ENCODE data around the gene STYXL1.

The STYXL1 gene

DNA sequence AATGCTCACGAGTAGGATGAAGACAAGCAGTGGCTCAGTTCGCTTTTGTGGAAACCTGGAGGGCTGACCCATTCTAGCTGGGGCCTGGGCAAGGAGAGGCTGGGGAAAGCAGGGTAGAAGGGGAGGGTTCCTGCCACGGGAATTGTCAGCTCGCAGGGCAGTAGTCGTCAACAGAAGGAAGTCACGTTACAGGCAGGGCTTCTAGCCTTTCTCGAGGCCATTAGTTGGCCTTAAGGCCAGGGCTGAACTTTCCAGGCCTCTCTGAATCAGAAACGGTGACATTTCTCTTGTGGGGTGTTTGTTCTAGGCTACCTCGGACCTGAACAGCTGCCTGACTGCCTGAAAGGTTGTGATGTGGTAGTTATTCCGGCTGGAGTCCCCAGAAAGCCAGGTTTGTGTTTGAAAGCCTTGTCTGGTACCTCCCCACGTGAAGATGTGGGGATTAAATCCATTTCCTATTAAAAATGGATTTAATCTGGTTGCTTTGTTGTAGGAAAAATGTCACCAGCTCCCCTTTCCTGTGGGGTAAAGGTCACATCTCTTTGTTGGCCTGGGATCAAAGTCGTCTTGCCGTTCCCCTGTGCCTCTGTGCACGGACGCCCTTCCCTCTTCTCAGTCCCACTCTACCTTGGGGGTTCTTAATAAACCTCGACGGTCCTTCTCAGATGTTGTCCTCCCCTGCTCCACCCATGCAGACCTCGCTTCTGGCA is 9.5 kb upstream of the STYXL1 start:
- TF ChIP-seq SIN3A (IDR thresholded peaks at IDR 0.05; ENCODE audit: borderline replicate concordance, insufficient read depth, low read length): no peak
- TF ChIP-seq POLR2AphosphoS5 (IDR thresholded peaks at IDR 0.05; ENCODE audit: low read depth, low read length): no peak
- no peak for TF ChIP-seq FOXP2 (optimal IDR thresholded peaks at IDR 0.05; ENCODE audit: borderline replicate concordance, extremely low read depth, extremely low read length, insufficient read depth)
- TF ChIP-seq, protein P1, sequence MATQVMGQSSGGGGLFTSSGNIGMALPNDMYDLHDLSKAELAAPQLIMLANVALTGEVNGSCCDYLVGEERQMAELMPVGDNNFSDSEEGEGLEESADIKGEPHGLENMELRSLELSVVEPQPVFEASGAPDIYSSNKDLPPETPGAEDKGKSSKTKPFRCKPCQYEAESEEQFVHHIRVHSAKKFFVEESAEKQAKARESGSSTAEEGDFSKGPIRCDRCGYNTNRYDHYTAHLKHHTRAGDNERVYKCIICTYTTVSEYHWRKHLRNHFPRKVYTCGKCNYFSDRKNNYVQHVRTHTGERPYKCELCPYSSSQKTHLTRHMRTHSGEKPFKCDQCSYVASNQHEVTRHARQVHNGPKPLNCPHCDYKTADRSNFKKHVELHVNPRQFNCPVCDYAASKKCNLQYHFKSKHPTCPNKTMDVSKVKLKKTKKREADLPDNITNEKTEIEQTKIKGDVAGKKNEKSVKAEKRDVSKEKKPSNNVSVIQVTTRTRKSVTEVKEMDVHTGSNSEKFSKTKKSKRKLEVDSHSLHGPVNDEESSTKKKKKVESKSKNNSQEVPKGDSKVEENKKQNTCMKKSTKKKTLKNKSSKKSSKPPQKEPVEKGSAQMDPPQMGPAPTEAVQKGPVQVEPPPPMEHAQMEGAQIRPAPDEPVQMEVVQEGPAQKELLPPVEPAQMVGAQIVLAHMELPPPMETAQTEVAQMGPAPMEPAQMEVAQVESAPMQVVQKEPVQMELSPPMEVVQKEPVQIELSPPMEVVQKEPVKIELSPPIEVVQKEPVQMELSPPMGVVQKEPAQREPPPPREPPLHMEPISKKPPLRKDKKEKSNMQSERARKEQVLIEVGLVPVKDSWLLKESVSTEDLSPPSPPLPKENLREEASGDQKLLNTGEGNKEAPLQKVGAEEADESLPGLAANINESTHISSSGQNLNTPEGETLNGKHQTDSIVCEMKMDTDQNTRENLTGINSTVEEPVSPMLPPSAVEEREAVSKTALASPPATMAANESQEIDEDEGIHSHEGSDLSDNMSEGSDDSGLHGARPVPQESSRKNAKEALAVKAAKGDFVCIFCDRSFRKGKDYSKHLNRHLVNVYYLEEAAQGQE (IDR thresholded peaks at IDR 0.05; ENCODE audit: insufficient read depth in 1 of 2, low read depth in 2 of 2, low read length in 2 of 2): no peak
- TF ChIP-seq TAF1 (IDR thresholded peaks at IDR 0.05; ENCODE audit: borderline replicate concordance, insufficient read depth, low read length): no peak

DNA sequence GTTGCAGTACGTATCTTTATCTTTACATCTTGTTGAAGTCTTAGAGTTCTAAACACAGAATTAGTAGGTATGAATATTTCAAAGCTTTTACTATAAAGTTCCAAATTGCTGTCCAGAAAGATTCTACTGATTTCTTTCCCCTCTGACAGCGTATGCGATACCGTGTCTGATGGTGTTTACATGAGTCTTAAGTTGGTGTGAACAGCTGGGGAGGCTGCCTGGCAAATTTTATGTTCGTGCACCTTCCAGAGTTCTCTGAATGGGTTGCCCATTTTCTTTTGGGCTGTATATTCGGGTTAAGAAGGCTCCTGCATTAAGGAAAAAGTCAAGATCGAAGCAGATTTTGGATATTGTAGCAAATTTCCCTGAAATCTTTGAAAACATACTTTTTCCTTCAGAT is 8.4 kb upstream of the STYXL1 start:
- TF ChIP-seq TAF1 (IDR thresholded peaks at IDR 0.05; ENCODE audit: borderline replicate concordance, insufficient read depth, low read length) (no peak), POLR2AphosphoS5 (IDR thresholded peaks at IDR 0.05; ENCODE audit: low read depth, low read length) (no peak), SIN3A (IDR thresholded peaks at IDR 0.05; ENCODE audit: borderline replicate concordance, insufficient read depth, low read length) (no peak)
- TF ChIP-seq, protein P1 (IDR thresholded peaks at IDR 0.05; ENCODE audit: insufficient read depth in 1 of 2, low read depth in 2 of 2, low read length in 2 of 2): no peak

DNA sequence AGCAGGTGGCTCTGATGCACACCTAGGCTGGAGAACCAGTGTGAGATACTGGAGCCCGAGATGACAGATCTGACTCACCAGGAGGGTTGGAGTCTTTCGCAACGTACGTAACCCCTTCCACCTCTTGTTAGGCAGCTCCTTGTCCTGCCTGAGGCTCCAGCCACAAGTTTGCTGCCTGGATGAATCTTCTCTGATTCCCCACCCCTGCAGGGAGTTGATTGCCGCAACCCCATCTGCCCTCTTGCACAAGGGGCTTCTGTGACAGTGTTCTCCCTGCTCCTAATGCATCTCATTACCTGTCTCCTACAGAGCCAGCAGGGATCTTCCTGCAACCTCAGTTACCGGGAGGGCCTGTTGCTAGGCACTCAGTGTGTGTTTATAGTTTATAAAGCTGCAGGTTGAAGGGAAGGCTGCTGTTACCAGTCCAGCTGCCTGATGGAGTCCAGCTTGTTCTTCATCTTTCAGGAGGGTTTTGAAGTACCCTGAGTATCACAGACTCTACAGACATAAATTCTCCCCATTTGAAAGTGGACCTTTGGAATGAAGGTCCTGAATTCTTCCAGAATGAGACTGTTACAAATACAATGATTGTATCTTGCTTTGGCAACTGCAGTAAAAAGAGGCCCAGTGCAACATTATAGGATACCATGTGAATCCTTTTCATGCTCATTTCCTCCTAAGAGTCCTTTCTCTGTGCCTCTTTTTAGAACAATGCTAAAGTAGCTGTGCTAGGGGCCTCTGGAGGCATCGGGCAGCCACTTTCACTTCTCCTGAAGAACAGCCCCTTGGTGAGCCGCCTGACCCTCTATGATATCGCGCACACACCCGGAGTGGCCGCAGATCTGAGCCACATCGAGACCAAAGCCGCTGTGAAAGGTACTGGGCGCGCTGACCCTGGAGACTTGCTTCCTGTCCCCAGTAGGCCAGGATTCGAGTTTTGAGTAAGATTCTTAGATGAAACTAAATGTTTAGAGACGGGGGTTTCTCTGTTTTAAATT is 6.6 kb upstream of the STYXL1 start:
- TF ChIP-seq FOXP2 (optimal IDR thresholded peaks at IDR 0.05; ENCODE audit: borderline replicate concordance, extremely low read depth, extremely low read length, insufficient read depth): no peak
- no peak for TF ChIP-seq POLR2AphosphoS5 (IDR thresholded peaks at IDR 0.05; ENCODE audit: low read depth, low read length)
- TF ChIP-seq, protein P1 (IDR thresholded peaks at IDR 0.05; ENCODE audit: insufficient read depth in 1 of 2, low read depth in 2 of 2, low read length in 2 of 2): no peak
- no peak for TF ChIP-seq TAF1 (IDR thresholded peaks at IDR 0.05; ENCODE audit: borderline replicate concordance, insufficient read depth, low read length)
- no peak for TF ChIP-seq SIN3A (IDR thresholded peaks at IDR 0.05; ENCODE audit: borderline replicate concordance, insufficient read depth, low read length)

DNA sequence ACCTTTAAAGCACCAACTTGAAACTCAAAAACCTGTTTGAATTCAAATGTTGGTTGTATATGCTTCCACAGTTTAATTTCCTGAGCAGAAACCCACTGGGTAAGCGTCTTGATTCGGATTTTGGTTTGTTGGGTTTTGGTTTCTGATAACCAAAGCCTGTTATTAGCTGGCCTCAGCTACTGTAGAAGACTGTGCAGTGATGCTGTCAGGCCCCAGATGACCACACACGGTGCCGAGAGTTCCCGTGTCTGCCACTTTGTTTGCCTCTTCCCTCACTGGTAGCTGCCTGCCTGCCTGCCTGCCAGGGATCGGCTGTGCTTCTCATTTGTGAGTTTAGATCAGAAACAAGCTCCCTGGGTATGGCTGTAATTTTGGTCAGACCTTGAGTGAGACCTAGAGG is 5.7 kb upstream of the STYXL1 start:
- TF ChIP-seq SIN3A (IDR thresholded peaks at IDR 0.05; ENCODE audit: borderline replicate concordance, insufficient read depth, low read length) (no peak), POLR2AphosphoS5 (IDR thresholded peaks at IDR 0.05; ENCODE audit: low read depth, low read length) (peak; percentile 9; the same call in 1 of the 2 replicates), FOXP2 (optimal IDR thresholded peaks at IDR 0.05; ENCODE audit: borderline replicate concordance, extremely low read depth, extremely low read length, insufficient read depth) (no peak)

DNA sequence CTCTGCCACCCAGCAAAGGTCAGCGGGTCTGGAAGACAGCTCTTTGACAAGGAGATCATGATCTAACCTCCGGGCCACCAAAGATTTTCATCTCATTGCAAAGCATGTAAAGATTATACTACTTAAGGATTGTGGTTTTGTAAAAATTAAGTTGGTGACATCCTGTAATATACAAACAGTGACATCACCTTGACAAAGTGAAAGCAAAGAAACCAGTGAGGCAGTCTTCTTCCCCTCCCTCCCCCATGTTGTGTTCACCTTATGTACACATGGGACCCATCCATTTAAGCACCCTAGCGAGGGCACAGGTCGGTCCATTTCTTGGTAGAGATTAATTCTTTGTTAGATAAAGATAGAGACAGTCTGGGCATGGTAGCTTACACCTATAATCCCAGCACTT is 4.0 kb upstream of the STYXL1 start:
- TF ChIP-seq SIN3A (IDR thresholded peaks at IDR 0.05; ENCODE audit: borderline replicate concordance, insufficient read depth, low read length) (no peak), TAF1 (IDR thresholded peaks at IDR 0.05; ENCODE audit: borderline replicate concordance, insufficient read depth, low read length) (no peak), FOXP2 (optimal IDR thresholded peaks at IDR 0.05; ENCODE audit: borderline replicate concordance, extremely low read depth, extremely low read length, insufficient read depth) (no peak), POLR2AphosphoS5 (IDR thresholded peaks at IDR 0.05; ENCODE audit: low read depth, low read length) (no peak; the same call in 1 of the 2 replicates)
- TF ChIP-seq, protein P1 (IDR thresholded peaks at IDR 0.05; ENCODE audit: insufficient read depth in 1 of 2, low read depth in 2 of 2, low read length in 2 of 2): no peak
